WTC11 (cell line): ENCODE measurements around the gene KIR3DL3. TPM values are rescaled to one million over a fixed set of nuclear protein-coding genes. Genes with fewer than 3 reads are reported as not detected.

ENCODE experiments used
- ATAC-seq: fragments of 200-7000 bp; cut with Tn5 transposase; 2 replicates; pipeline ENCODE4 v1.10.0; 2021; ENCODE audit warnings: mild to moderate bottlenecking, moderate library complexity
- CTCF ChIA-PET: fragments of 300-600 bp; sonication (Branson Sonifier 250); formaldehyde crosslinking; loops from one replicate; lab custom pipeline; 2021; ENCODE audit warnings: antibody characterized with exemption; lab: Charles Lee
- POLR2A ChIA-PET: fragments of 350-600 bp; sonication (Branson Sonifier 250); formaldehyde crosslinking; loops from one replicate; lab custom pipeline; 2021; ENCODE audit warnings: antibody characterized with exemption; lab: Charles Lee
- DNase-seq: peaks from one replicate; pipeline ENCODE4 v3.0.0; 2021; ENCODE audit warnings: low spot score
- H3K27ac Mint-ChIP-seq: 2 replicates; pipeline ENCODE4 v1.8.0; 2021; ENCODE audit warnings: mixed read lengths
- H3K27me3 Mint-ChIP-seq: 2 replicates; pipeline ENCODE4 v1.8.0; 2021; ENCODE audit warnings: low read depth, mild to moderate bottlenecking, moderate library complexity, mixed read lengths
- H3K36me3 Mint-ChIP-seq: 2 replicates; pipeline ENCODE4 v1.8.0; 2021; ENCODE audit warnings: mixed read lengths
- H3K4me1 Mint-ChIP-seq: 2 replicates; pipeline ENCODE4 v1.8.0; 2022; ENCODE audit warnings: mixed read lengths
- H3K4me3 Mint-ChIP-seq: 2 replicates; pipeline ENCODE4 v1.8.0; 2021; ENCODE audit warnings: mild to moderate bottlenecking, moderate library complexity, mixed read lengths
- H3K9me3 Mint-ChIP-seq: 2 replicates; pipeline ENCODE4 v1.8.0; 2021; ENCODE audit warnings: mixed read lengths
- ATF2 ChIP-seq: sonication (generic); formaldehyde crosslinking; IDR thresholded peaks from 2 replicates; pipeline ENCODE4 v1.8.1; 2022; ENCODE audit warnings: low read depth, missing genetic modification reagents, borderline replicate concordance
- ATF6 ChIP-seq: sonication (generic); formaldehyde crosslinking; IDR thresholded peaks from 2 replicates; pipeline ENCODE4 v1.8.1; 2023; ENCODE audit warnings: mild to moderate bottlenecking, missing genetic modification reagents
- ESRRA ChIP-seq: sonication (generic); formaldehyde crosslinking; IDR thresholded peaks from 2 replicates; pipeline ENCODE4 v1.8.1; 2022; ENCODE audit warnings: mild to moderate bottlenecking, missing genetic modification reagents, borderline replicate concordance
- FOXJ3 ChIP-seq: sonication (generic); formaldehyde crosslinking; IDR thresholded peaks from 2 replicates; pipeline ENCODE4 v1.9.0; 2021; ENCODE audit warnings: missing genetic modification reagents, mild to moderate bottlenecking, borderline replicate concordance
- HMGA2 ChIP-seq: fragments of 250-450 bp; sonication (Bioruptor Pico); IDR thresholded peaks from 2 replicates; pipeline ENCODE4 v1.4.0; 2021; ENCODE audit warnings: mild to moderate bottlenecking, moderate library complexity
- HMGXB4 ChIP-seq: sonication (generic); formaldehyde crosslinking; IDR thresholded peaks from 2 replicates; pipeline ENCODE4 v1.8.1; 2023; ENCODE audit warnings: mild to moderate bottlenecking, moderate library complexity, missing genetic modification reagents
- IRF1 ChIP-seq: sonication (generic); formaldehyde crosslinking; IDR thresholded peaks from 2 replicates; pipeline ENCODE4 v1.8.0; 2023; ENCODE audit warnings: missing genetic modification reagents
- JAZF1 ChIP-seq: fragments of 250-450 bp; sonication (Bioruptor Pico); IDR thresholded peaks from 2 replicates; pipeline ENCODE4 v1.9.0; 2021; ENCODE audit warnings: moderate library complexity, mild to moderate bottlenecking, inconsistent platforms
- MYBL2 ChIP-seq: sonication (generic); formaldehyde crosslinking; IDR thresholded peaks from 2 replicates; pipeline ENCODE4 v1.8.1; 2023; ENCODE audit warnings: mild to moderate bottlenecking, moderate library complexity, missing genetic modification reagents
- NFE2L1 ChIP-seq: sonication (generic); formaldehyde crosslinking; IDR thresholded peaks from 2 replicates; pipeline ENCODE4 v1.8.1; 2023; ENCODE audit warnings: missing genetic modification reagents
- NFYB ChIP-seq: sonication (generic); formaldehyde crosslinking; conservative IDR thresholded peaks from 2 replicates; pipeline ENCODE4 v1.8.0; 2022; ENCODE audit warnings: low read depth, missing genetic modification reagents
- PRRX2 ChIP-seq: fragments of 250-450 bp; sonication (Bioruptor Pico); IDR thresholded peaks from 2 replicates; pipeline ENCODE4 v1.8.0; 2021; ENCODE audit warnings: mild to moderate bottlenecking
- TCF7 ChIP-seq: sonication (generic); formaldehyde crosslinking; IDR thresholded peaks from 2 replicates; pipeline ENCODE4 v1.8.0; 2022; ENCODE audit warnings: mild to moderate bottlenecking, low read depth, missing genetic modification reagents, moderate library complexity
- TP53 ChIP-seq: sonication (generic); formaldehyde crosslinking; IDR thresholded peaks from 2 replicates; pipeline ENCODE4 v1.8.1; 2023; ENCODE audit warnings: mild to moderate bottlenecking, missing genetic modification reagents
- USF1 ChIP-seq: sonication (generic); formaldehyde crosslinking; IDR thresholded peaks from 2 replicates; pipeline ENCODE4 v1.8.0; 2022; ENCODE audit warnings: mild to moderate bottlenecking, missing genetic modification reagents
- ZNF121 ChIP-seq: sonication (generic); formaldehyde crosslinking; IDR thresholded peaks from 2 replicates; pipeline ENCODE4 v1.8.0; 2023; ENCODE audit warnings: missing genetic modification reagents
- ZNF138 ChIP-seq: sonication (generic); formaldehyde crosslinking; conservative IDR thresholded peaks from 2 replicates; pipeline ENCODE4 v1.8.1; 2022; ENCODE audit warnings: mild to moderate bottlenecking, moderate library complexity, missing genetic modification reagents
- ZNF219 ChIP-seq: sonication (generic); formaldehyde crosslinking; IDR thresholded peaks from 2 replicates; pipeline ENCODE4 v1.8.0; 2023; ENCODE audit warnings: missing genetic modification reagents, mild to moderate bottlenecking, borderline replicate concordance
- ZNF263 ChIP-seq: sonication (generic); formaldehyde crosslinking; IDR thresholded peaks from 2 replicates; pipeline ENCODE4 v1.8.1; 2022; ENCODE audit warnings: low read depth, mild to moderate bottlenecking, moderate library complexity, missing genetic modification reagents
- ZNF512 ChIP-seq: sonication (generic); formaldehyde crosslinking; IDR thresholded peaks from 2 replicates; pipeline ENCODE4 v1.8.1; 2022; ENCODE audit warnings: missing genetic modification reagents, borderline replicate concordance
- ZNF671 ChIP-seq: fragments of 250-450 bp; sonication (Bioruptor Pico); IDR thresholded peaks from 2 replicates; pipeline ENCODE4 v1.8.0; 2021; ENCODE audit warnings: mild to moderate bottlenecking
- total RNA-seq: library from RNA; stranded (reverse); gene quantifications from 3 replicates; pipeline ENCODE4 v1.2.3, GENCODE V29; 2021

The KIR3DL3 gene
- total RNA-seq, 1 experiment from 2014 or later, result not detected

- TF ChIP-seq ZNF512 (CRISPR knock-in tag), result no peak
Measured at GRCh38 chr19:54691582-54692297, 32.5 kb upstream of the KIR3DL3 start (continued).

- H3K4me3 Mint-ChIP-seq, result no peak overlapping the region
- no peak for TF ChIP-seq NFYB (CRISPR knock-in tag)
- TF ChIP-seq ZNF138 (CRISPR knock-in tag), result no peak
- peaks cover 7% of the 10 kb centered on the region; the same call in 1 of the 2 replicates for H3K27me3 Mint-ChIP-seq
- H3K27ac Mint-ChIP-seq, result no peak overlapping the region
- CTCF ChIA-PET, result no interaction called here
- DNase-seq (no peak), ATAC-seq (no peak)
- H3K9me3 Mint-ChIP-seq, result peaks cover 65% of the 10 kb centered on the region
- peaks cover 44% of the 10 kb centered on the region for H3K36me3 Mint-ChIP-seq
- POLR2A ChIA-PET, result no interaction called here
- H3K4me1 Mint-ChIP-seq, result no peaks in the 10 kb centered on the region
Measured at GRCh38 chr19:54692298-54692615, 32.0 kb upstream of the KIR3DL3 start.

- peaks cover 9% of the 10 kb centered on the region; the same call in 1 of the 2 replicates for H3K27me3 Mint-ChIP-seq
- peaks cover 48% of the 10 kb centered on the region for H3K36me3 Mint-ChIP-seq
- H3K27ac Mint-ChIP-seq, result no peak overlapping the region
- TF ChIP-seq FOXJ3 (CRISPR knock-in tag) (no peak), JAZF1 (CRISPR knock-in tag) (no peak), NFE2L1 (CRISPR knock-in tag) (no peak), ZNF219 (CRISPR knock-in tag) (no peak), TCF7 (CRISPR knock-in tag) (no peak), HMGXB4 (no peak), ESRRA (no peak), USF1 (CRISPR knock-in tag) (no peak), ZNF263 (no peak), HMGA2 (CRISPR knock-in tag) (no peak), ZNF121 (no peak), ATF2 (CRISPR knock-in tag) (no peak), PRRX2 (CRISPR knock-in tag) (no peak), ZNF671 (CRISPR knock-in tag) (no peak), TP53 (CRISPR knock-in tag) (no peak), IRF1 (CRISPR knock-in tag) (no peak), NFYB (CRISPR knock-in tag) (no peak), ATF6 (no peak), MYBL2 (CRISPR knock-in tag) (no peak)
- TF ChIP-seq, all 79 proteins: peak for 0
- Mint-ChIP-seq H3K4me3 (no peak overlapping the region), H3K4me1 (no peaks in the 10 kb centered on the region), H3K9me3 (peaks cover 57% of the 10 kb centered on the region)
- ChIA-PET CTCF (no interaction called here), POLR2A (no interaction called here)
- DNase-seq, result no peak
- ATAC-seq, result no peak
Measured at GRCh38 chr19:54694648-54695047, 29.6 kb upstream of the KIR3DL3 start.
